MM.1S (cell line): ENCODE data around the gene CACHD1.

Experiments used
- DNase-seq: peaks from one replicate; pipeline ENCODE4 v3.0.0-alpha.2; 2015
- H2AFZ ChIP-seq: fragments of 300-600 bp; sonication (generic); 2 replicates; pipeline ENCODE4 v1.6.0; 2016; ENCODE audit warnings: antibody characterized with exemption, low read length
- H3F3A ChIP-seq: fragments of 300-600 bp; sonication (generic); 2 replicates; pipeline ENCODE4 v1.6.1; 2016; ENCODE audit warnings: mild to moderate bottlenecking, antibody characterized with exemption, low read length, moderate library complexity, mixed read lengths; ENCODE audit not compliant: insufficient read depth
- H3K27ac ChIP-seq: fragments of 300-600 bp; sonication (generic); 2 replicates; pipeline ENCODE4 v1.5.1; 2016; ENCODE audit warnings: mild to moderate bottlenecking, low read length
- H3K27me3 ChIP-seq: fragments of 300-600 bp; sonication (generic); replicated peaks from 2 replicates; pipeline ENCODE4 v1.6.0; 2016; ENCODE audit warnings: low read length; ENCODE audit not compliant: insufficient read depth
- H3K36me3 ChIP-seq: fragments of 300-600 bp; sonication (generic); replicated peaks from 2 replicates; pipeline ENCODE4 v1.6.1; 2016; ENCODE audit warnings: mild to moderate bottlenecking, low read length, mixed read lengths; ENCODE audit not compliant: insufficient read depth
- H3K4me1 ChIP-seq: fragments of 300-600 bp; sonication (generic); 2 replicates; pipeline ENCODE4 v1.6.1; 2016; ENCODE audit warnings: low read length, mixed read lengths
- H3K4me2 ChIP-seq: fragments of 300-600 bp; sonication (generic); 2 replicates; pipeline ENCODE4 v1.6.0; 2016; ENCODE audit warnings: low read depth, low read length
- H3K4me3 ChIP-seq: fragments of 300-600 bp; sonication (generic); 2 replicates; pipeline ENCODE4 v1.5.1; 2016; ENCODE audit warnings: low read length, mixed read lengths
- H3K79me2 ChIP-seq: fragments of 300-600 bp; sonication (generic); 2 replicates; pipeline ENCODE4 v1.6.1; 2016; ENCODE audit warnings: mixed run types, low read length, mixed read lengths
- H3K9ac ChIP-seq: fragments of 300-600 bp; sonication (generic); 2 replicates; pipeline ENCODE4 v1.6.1; 2016; ENCODE audit warnings: low read length, mixed read lengths
- H3K9me2 ChIP-seq: fragments of 300-600 bp; sonication (generic); replicated peaks from 2 replicates; pipeline ENCODE4 v1.6.1; 2016; ENCODE audit warnings: mild to moderate bottlenecking, low read length, mixed read lengths; ENCODE audit not compliant: insufficient read depth
- H3K9me3 ChIP-seq: fragments of 300-600 bp; sonication (generic); replicated peaks from 2 replicates; pipeline ENCODE4 v1.6.1; 2016; ENCODE audit warnings: mild to moderate bottlenecking, low read length, mixed read lengths; ENCODE audit not compliant: insufficient read depth
- H4K20me1 ChIP-seq: fragments of 300-600 bp; sonication (generic); 2 replicates; pipeline ENCODE4 v1.6.1; 2016; ENCODE audit warnings: mild to moderate bottlenecking, low read length, moderate library complexity, mixed read lengths; ENCODE audit not compliant: insufficient read depth
- CTCF ChIP-seq: fragments of 300-600 bp; sonication (generic); IDR thresholded peaks from 2 replicates; pipeline ENCODE4 v1.5.1; 2016; ENCODE audit warnings: antibody characterized with exemption, low read length, mixed read lengths
- EZH2 ChIP-seq: fragments of 300-600 bp; sonication (generic); optimal IDR thresholded peaks from 2 replicates; pipeline ENCODE3; 2017; ENCODE audit warnings: low read depth, mild to moderate bottlenecking, antibody characterized with exemption, low read length, mixed read lengths
- EZH2phosphoT487 ChIP-seq: fragments of 300-600 bp; sonication (generic); IDR thresholded peaks from 2 replicates; pipeline ENCODE4 v1.6.1; 2018; ENCODE audit warnings: antibody characterized with exemption, low read length

Gene CACHD1

GRCh38 chr1:64632936-64633335, 163.0 kb downstream of the CACHD1 start:
- H3K36me3 ChIP-seq = no peaks in the 10 kb centered on the region
- no peak overlapping the region for H3K4me3 ChIP-seq
- no peaks in the 10 kb centered on the region for H3K9me3 ChIP-seq
- no peak overlapping the region for H3K4me2 ChIP-seq
- no peak overlapping the region for H2AFZ ChIP-seq
- H3K9me2 ChIP-seq = no peaks in the 10 kb centered on the region
- no peaks in the 10 kb centered on the region for H4K20me1 ChIP-seq
- no peak overlapping the region for H3K9ac ChIP-seq
- no peak overlapping the region for H3K27ac ChIP-seq
- no peaks in the 10 kb centered on the region for H3F3A ChIP-seq
- no peaks in the 10 kb centered on the region for H3K27me3 ChIP-seq
- H3K79me2 ChIP-seq = no peaks in the 10 kb centered on the region
- peaks cover 19% of the 10 kb centered on the region for H3K4me1 ChIP-seq
- no peak for TF ChIP-seq EZH2phosphoT487
- no peak for TF ChIP-seq EZH2
- TF ChIP-seq CTCF = no peak
- DNase-seq = no peak

- Histone ChIP-seq H3K9me3 (no peaks in the 10 kb centered on the region), H3K4me2 (no peak overlapping the region), H3K79me2 (no peaks in the 10 kb centered on the region), H3K9ac (no peak overlapping the region), H3K4me1 (no peaks in the 10 kb centered on the region), H3K36me3 (no peaks in the 10 kb centered on the region), H3F3A (no peaks in the 10 kb centered on the region), H4K20me1 (no peaks in the 10 kb centered on the region), H3K27me3 (no peaks in the 10 kb centered on the region), H3K9me2 (no peaks in the 10 kb centered on the region), H3K27ac (no peak overlapping the region), H2AFZ (no peak overlapping the region), H3K4me3 (no peak overlapping the region)
- no peak for DNase-seq
- TF ChIP-seq CTCF = no peak
- TF ChIP-seq EZH2phosphoT487 = no peak
- TF ChIP-seq EZH2 = no peak
Measured at GRCh38 chr1:64645735-64646134, 175.8 kb downstream of the CACHD1 start.

- DNase-seq = no peak
Measured at GRCh38 chr1:64650411-64650810, 180.5 kb downstream of the CACHD1 start.

More at GRCh38 chr1:64650411-64650810, 180.5 kb downstream of the CACHD1 start:
- no peak for TF ChIP-seq EZH2
- TF ChIP-seq CTCF = no peak
- no peak for TF ChIP-seq EZH2phosphoT487
- Histone ChIP-seq H2AFZ (no peak overlapping the region), H3F3A (no peaks in the 10 kb centered on the region), H3K9me2 (no peaks in the 10 kb centered on the region), H3K9me3 (no peaks in the 10 kb centered on the region), H3K9ac (no peak overlapping the region), H3K4me2 (no peak overlapping the region), H3K79me2 (no peaks in the 10 kb centered on the region), H3K27me3 (no peaks in the 10 kb centered on the region), H3K27ac (no peak overlapping the region), H4K20me1 (no peaks in the 10 kb centered on the region), H3K4me1 (no peaks in the 10 kb centered on the region), H3K4me3 (no peak overlapping the region), H3K36me3 (no peaks in the 10 kb centered on the region)
